Stimulated activated naive CD8-positive, alpha-beta T cell treated with anti-CD3 and anti-CD28 coated beads, Interleukin-15, amount 100 ng/mL, for 72 hours (primary cell): ENCODE results near the gene LRIG2.

Experiments
- ATAC-seq: fragments of 150-1000 bp; cut with Tn5 transposase; 2 replicates; pipeline ENCODE4 v1.10.0; 2021; ENCODE audit warnings: mild to moderate bottlenecking, moderate library complexity
- DNase-seq, 2 donors: peaks; one replicate each; pipeline ENCODE4 v3.0.0; 2021 to 2022
- H3K27ac Mint-ChIP-seq, 2 donors: one replicate each; pipeline ENCODE4 v1.8.0; 2022; ENCODE audit warnings: mild to moderate bottlenecking in 2 of 2, mixed read lengths in 2 of 2, moderate library complexity in 2 of 2
- H3K27me3 Mint-ChIP-seq: one replicate; pipeline ENCODE4 v1.8.0; 2022; ENCODE audit warnings: mixed read lengths
- H3K4me1 Mint-ChIP-seq: one replicate; pipeline ENCODE4 v1.8.0; 2022; ENCODE audit warnings: mild to moderate bottlenecking, mixed read lengths
- H3K4me3 Mint-ChIP-seq, 2 donors: one replicate each; pipeline ENCODE4 v1.8.0; 2022; ENCODE audit warnings: mild to moderate bottlenecking in 2 of 2, mixed read lengths in 2 of 2, moderate library complexity in 1 of 2
- H3K9me3 Mint-ChIP-seq, 2 donors: one replicate each; pipeline ENCODE4 v1.8.0; 2022; ENCODE audit warnings: mixed read lengths in 2 of 2

LRIG2 gene

DNA sequence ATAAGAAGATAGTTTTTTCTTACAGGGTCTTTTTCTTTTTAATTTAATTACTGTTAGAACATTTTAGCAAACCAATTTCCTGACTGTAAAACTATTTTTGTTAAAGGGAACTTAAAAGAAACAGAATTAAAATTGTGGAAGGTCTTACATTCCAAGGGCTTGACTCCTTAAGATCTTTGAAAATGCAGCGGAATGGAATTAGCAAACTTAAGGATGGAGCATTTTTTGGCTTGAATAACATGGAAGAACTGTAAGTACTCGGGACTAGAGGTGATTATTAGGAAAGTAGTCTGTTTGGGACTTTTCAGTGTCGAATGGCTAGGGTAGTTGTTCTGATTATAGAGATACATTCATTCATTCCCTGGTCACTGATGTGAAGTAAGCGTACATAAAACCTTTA, 21.5 kb downstream of the LRIG2 start:
- no peak for DNase-seq
- Mint-ChIP-seq H3K27me3 (no peaks in the 10 kb centered on the region), H3K4me1 (peaks cover 10% of the 10 kb centered on the region), H3K9me3 (no peaks in the 10 kb centered on the region), H3K27ac (no peak overlapping the region), H3K4me3 (no peak overlapping the region)
- ATAC-seq = no peak

GRCh38 chr1:113095790-113096455, 22.9 kb downstream of the LRIG2 start:
- Mint-ChIP-seq H3K4me3 (no peak overlapping the region), H3K4me1 (peaks cover 10% of the 10 kb centered on the region), H3K27me3 (no peaks in the 10 kb centered on the region), H3K9me3 (no peaks in the 10 kb centered on the region), H3K27ac (no peak overlapping the region)
- DNase-seq = no peak
- no peak for ATAC-seq

DNA sequence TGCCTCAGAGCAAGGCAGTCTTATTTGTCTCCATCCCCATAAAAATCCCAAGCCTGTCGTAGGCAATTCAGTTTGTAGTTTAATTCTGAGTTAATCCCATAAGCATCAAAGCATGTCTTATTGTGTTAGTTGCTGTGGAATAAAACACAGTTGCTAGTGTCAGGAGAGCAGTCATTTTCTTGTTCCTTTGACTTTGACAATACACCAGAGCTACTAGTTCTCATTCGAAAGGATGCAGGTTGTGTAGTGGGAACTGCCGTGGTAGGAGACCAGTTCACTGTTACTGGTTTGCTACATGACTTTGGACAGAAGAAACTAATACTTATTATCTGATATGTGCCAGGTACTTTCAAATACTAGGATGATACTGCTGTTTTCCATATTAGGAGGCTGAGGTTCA, 23.5 kb downstream of the LRIG2 start:
- no peak overlapping the region for H3K4me3 Mint-ChIP-seq
- no peak overlapping the region for H3K27ac Mint-ChIP-seq

GRCh38 chr1:113101588-113101987, 28.6 kb downstream of the LRIG2 start:
- H3K9me3 Mint-ChIP-seq = no peaks in the 10 kb centered on the region
- H3K4me1 Mint-ChIP-seq = no peaks in the 10 kb centered on the region
- no peak for DNase-seq
- H3K27me3 Mint-ChIP-seq = no peaks in the 10 kb centered on the region
- no peak for ATAC-seq
- H3K27ac Mint-ChIP-seq = no peak overlapping the region
- H3K4me3 Mint-ChIP-seq = no peak overlapping the region

More for the DNA sequence above, 23.5 kb downstream of the LRIG2 start:
- Mint-ChIP-seq H3K4me1 (peaks cover 9% of the 10 kb centered on the region), H3K27me3 (no peaks in the 10 kb centered on the region), H3K9me3 (no peaks in the 10 kb centered on the region)
- no peak for DNase-seq
- no peak for ATAC-seq

DNA sequence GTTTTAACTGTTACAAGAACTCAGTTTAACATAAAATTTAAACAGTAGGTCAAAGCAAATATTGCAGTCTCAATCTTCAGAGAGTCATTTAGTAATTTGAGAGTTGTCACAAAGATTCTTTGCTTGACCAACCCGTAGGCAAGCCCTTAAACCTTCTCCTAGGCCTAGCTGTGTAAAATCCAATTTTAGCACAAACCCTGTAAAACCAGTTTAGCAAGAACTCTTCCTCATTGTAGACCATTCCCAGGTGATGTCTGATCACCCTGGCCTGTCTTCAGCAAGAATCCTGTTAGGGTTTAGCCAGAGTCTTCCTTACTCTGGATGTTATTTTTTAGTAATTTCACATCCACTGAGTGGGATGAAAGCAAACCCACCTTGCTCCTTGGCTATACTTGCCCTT, 30.1 kb downstream of the LRIG2 start:
- ATAC-seq (no peak), DNase-seq (no peak)
- no peaks in the 10 kb centered on the region for H3K9me3 Mint-ChIP-seq
- no peaks in the 10 kb centered on the region for H3K4me1 Mint-ChIP-seq
- peak overlapping the region in 1 of 2 donors; percentile 61 for H3K27ac Mint-ChIP-seq
- H3K4me3 Mint-ChIP-seq = no peak overlapping the region
- H3K27me3 Mint-ChIP-seq = no peaks in the 10 kb centered on the region

- peak overlapping the region in 1 of 2 donors; percentile 45 for H3K27ac Mint-ChIP-seq
- ATAC-seq (no peak), DNase-seq (no peak)
- H3K27me3 Mint-ChIP-seq = no peaks in the 10 kb centered on the region
- no peaks in the 10 kb centered on the region for H3K9me3 Mint-ChIP-seq
- H3K4me1 Mint-ChIP-seq = no peaks in the 10 kb centered on the region
- H3K4me3 Mint-ChIP-seq = no peak overlapping the region
Measured at GRCh38 chr1:113103977-113104376, 31.0 kb downstream of the LRIG2 start.

GRCh38 chr1:113106910-113107309, 33.9 kb downstream of the LRIG2 start:
- Mint-ChIP-seq H3K9me3 (no peaks in the 10 kb centered on the region), H3K4me3 (no peak overlapping the region), H3K27me3 (no peaks in the 10 kb centered on the region), H3K4me1 (no peaks in the 10 kb centered on the region), H3K27ac (peak overlapping the region in 1 of 2 donors; percentile 70)
- no peak for ATAC-seq
- no peak for DNase-seq

DNA sequence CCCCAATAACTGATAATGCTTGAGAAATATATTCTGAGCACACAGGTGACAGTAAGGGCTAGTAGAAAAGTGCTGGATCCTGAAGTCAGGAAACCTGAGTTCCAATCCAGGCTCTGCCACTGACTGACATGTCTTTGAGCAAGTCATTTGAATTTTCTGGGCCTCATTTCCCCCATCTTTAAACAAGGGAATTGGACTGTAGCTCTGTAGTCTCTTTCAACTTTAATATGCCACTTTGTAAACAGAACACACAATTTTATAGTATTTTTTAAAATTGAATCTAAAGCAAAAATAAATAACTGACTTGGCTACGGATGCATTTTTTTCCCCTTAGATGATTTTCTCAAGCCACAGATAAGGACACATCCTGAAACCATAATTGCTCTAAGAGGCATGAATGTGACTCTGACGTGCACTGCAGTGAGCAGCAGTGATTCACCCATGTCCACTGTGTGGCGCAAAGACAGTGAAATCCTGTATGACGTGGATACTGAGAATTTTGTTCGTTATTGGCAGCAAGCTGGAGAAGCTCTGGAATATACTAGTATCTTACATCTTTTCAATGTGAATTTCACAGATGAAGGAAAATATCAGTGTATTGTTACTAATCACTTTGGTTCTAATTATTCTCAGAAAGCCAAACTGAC, 37.0 kb downstream of the LRIG2 start:
- H3K9me3 Mint-ChIP-seq = no peaks in the 10 kb centered on the region
- H3K4me1 Mint-ChIP-seq = no peaks in the 10 kb centered on the region
- H3K27ac Mint-ChIP-seq = no peak overlapping the region
- DNase-seq = no peak
- no peaks in the 10 kb centered on the region for H3K27me3 Mint-ChIP-seq
- H3K4me3 Mint-ChIP-seq = no peak overlapping the region
- no peak for ATAC-seq

DNA sequence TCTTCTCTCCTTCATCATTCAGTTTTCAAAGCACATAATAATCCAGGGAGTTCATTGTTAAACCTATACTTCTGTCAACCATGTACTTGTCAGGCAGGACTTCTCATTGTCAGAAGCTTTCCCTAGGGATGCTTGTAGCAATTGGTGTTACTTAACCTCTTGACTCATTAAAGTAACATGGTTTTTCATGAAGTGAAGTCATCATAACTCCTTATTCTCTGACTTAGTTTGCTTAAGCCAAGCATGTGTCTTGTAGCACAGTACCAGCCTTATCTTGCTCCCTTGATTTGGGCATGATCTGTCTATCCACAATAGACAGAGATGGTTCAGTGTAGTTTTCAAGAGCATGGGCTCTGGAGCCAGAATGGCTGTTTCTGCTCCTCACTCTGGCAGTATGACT, 45.3 kb downstream of the LRIG2 start:
- Mint-ChIP-seq H3K27ac (peak overlapping the region in 1 of 2 donors; percentile 38), H3K27me3 (no peaks in the 10 kb centered on the region)

DNA sequence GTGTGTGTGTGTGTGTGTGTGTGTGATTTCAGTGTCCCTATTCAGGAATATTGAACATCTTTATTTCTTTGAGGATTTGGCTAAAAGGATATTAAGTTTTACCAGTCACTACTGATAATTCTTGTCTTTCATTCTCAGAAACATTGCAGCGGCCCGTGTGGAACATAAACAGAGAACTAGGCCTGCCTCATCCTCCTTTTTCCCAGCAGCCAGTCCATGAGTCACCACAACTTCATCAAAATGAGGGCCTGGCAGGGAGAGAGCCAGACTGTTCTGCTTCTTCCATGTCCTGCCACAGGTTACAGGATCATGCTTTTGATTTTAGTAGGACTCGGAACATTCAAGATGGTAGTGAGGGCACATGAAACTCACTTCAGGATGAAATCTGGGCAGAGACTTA, 50.7 kb downstream of the LRIG2 start:
- H3K27ac Mint-ChIP-seq = peak overlapping the region in 1 of 2 donors; percentile 83
- H3K4me3 Mint-ChIP-seq = no peak overlapping the region
- H3K27me3 Mint-ChIP-seq = no peaks in the 10 kb centered on the region
- H3K4me1 Mint-ChIP-seq = peaks cover 18% of the 10 kb centered on the region
- ATAC-seq = no peak
- DNase-seq = no peak
- no peaks in the 10 kb centered on the region for H3K9me3 Mint-ChIP-seq

More for the DNA sequence above, 45.3 kb downstream of the LRIG2 start:
- Mint-ChIP-seq H3K4me1 (no peaks in the 10 kb centered on the region), H3K4me3 (no peak overlapping the region), H3K9me3 (no peaks in the 10 kb centered on the region)
- DNase-seq = no peak
- no peak for ATAC-seq

DNA sequence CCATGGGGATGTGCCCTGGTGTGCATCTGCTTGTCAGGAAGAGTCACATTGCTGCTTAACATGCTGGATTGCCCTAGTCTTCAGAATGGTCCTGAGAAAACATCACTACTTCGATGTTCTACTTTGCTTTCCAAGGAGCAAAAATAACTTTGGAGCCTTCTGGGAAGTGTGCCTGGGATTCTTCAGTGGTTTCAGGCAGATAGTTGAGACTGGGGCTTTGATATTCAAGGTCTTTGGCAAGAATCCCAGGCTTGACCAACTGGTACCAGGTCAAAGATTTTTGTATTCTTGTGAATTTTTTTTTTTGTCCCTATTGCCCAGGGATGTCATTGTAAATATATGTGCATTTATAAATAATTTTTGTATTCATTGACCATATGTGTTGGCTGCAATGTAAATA, 51.4 kb downstream of the LRIG2 start:
- no peak overlapping the region for H3K27ac Mint-ChIP-seq
- no peak for DNase-seq
- no peaks in the 10 kb centered on the region for H3K27me3 Mint-ChIP-seq
- no peak for ATAC-seq
- no peak overlapping the region for H3K4me3 Mint-ChIP-seq
- no peaks in the 10 kb centered on the region for H3K9me3 Mint-ChIP-seq
- peaks cover 20% of the 10 kb centered on the region for H3K4me1 Mint-ChIP-seq

- no peaks in the 10 kb centered on the region for H3K9me3 Mint-ChIP-seq
- H3K4me3 Mint-ChIP-seq = no peak overlapping the region
- no peak overlapping the region for H3K27ac Mint-ChIP-seq
- peaks cover 31% of the 10 kb centered on the region for H3K4me1 Mint-ChIP-seq
- DNase-seq (no peak), ATAC-seq (no peak)
- H3K27me3 Mint-ChIP-seq = no peaks in the 10 kb centered on the region
Measured at GRCh38 chr1:113125517-113125916, 52.5 kb downstream of the LRIG2 start.

- DNase-seq (no peak), ATAC-seq (no peak)
- Mint-ChIP-seq H3K4me3 (no peak overlapping the region), H3K27ac (no peak overlapping the region), H3K9me3 (no peaks in the 10 kb centered on the region), H3K4me1 (peaks cover 38% of the 10 kb centered on the region), H3K27me3 (no peaks in the 10 kb centered on the region)
Measured at GRCh38 chr1:113126207-113126606, 53.2 kb downstream of the LRIG2 start.

- ATAC-seq (no peak), DNase-seq (no peak)
- Mint-ChIP-seq H3K9me3 (no peaks in the 10 kb centered on the region), H3K27ac (peak overlapping the region in 1 of 2 donors; percentile 5), H3K4me1 (peaks cover 57% of the 10 kb centered on the region), H3K4me3 (no peak overlapping the region), H3K27me3 (no peaks in the 10 kb centered on the region)
Measured at GRCh38 chr1:113128116-113128515, 55.1 kb downstream of the LRIG2 start.

DNA sequence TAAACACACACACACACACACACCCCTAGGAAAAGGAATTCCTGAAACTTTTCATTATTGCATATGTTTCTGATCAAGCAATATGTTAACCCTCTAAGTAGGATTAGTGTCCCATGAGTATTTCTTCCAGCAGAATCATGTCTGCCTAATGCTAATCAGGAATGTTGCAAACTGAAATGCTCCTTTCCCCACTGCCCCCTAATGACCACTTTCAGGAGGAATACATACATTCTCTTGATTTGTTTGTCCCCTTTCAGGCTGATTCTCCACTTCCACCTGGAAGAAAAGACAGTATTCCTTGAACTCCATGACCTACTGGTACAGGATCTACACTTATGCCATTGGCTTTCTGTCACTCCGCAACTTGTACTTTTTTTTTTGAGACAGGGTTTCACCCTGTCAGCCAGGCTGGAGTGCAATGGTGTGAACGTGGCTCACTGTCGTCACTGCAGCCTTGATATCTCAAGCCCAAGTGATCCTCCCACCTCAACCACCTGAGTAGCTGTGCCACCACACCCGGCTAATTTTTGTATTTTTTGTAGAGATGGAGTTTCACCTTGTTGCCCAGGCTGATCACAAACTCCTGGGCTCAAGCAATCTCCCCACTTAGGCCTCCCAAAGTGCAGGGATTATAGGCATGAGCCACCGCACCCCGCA, 56.7 kb downstream of the LRIG2 start:
- Mint-ChIP-seq H3K4me3 (peak overlapping the region; percentile 1 to 42), H3K27me3 (no peaks in the 10 kb centered on the region), H3K9me3 (no peaks in the 10 kb centered on the region), H3K4me1 (peaks cover 73% of the 10 kb centered on the region), H3K27ac (peak overlapping the region in 1 of 2 donors; percentile 22)
- DNase-seq (peak in 1 of 2 donors; percentile 43), ATAC-seq (peak; percentile 67)

- peak overlapping the region in 1 of 2 donors; percentile 70 for H3K27ac Mint-ChIP-seq
- DNase-seq = peak; percentile 9 to 69
- peak overlapping the region; percentile 37 to 55 for H3K4me3 Mint-ChIP-seq
- ATAC-seq = peak; percentile 87
- H3K27me3 Mint-ChIP-seq = no peaks in the 10 kb centered on the region
- H3K9me3 Mint-ChIP-seq = no peaks in the 10 kb centered on the region
- peaks cover 69% of the 10 kb centered on the region for H3K4me1 Mint-ChIP-seq
Measured at GRCh38 chr1:113133038-113133437, 60.0 kb downstream of the LRIG2 start.
